Keratinocyte (primary cell): Measurements from ENCODE around the gene DCN. TPM values are rescaled to one million over a fixed set of nuclear protein-coding genes. Genes with fewer than 3 reads are reported as not detected.

Experiments
- DNase-seq: peaks from one replicate; pipeline ENCODE4 v3.0.0-alpha.2; 2011; ENCODE audit warnings: low read depth, missing footprints, low spot score
- FAIRE-seq: peaks from 2 replicates; lab custom pipeline; 2011; peaks lifted over from hg19 to GRCh38; lab: Jason Lieb, UNC
- H2AFZ ChIP-seq: 2 replicates; pipeline ENCODE4 v1.6.0; 2012; ENCODE audit warnings: low read length, control low read depth, inconsistent platforms; ENCODE audit not compliant: control insufficient read depth
- H3K27ac ChIP-seq: 2 replicates; pipeline ENCODE4 v1.5.1; 2011; ENCODE audit warnings: low read length; ENCODE audit not compliant: control insufficient read depth, insufficient read depth
- H3K27me3 ChIP-seq: 3 replicates; pipeline ENCODE4 v1.6.0; 2011; ENCODE audit warnings: low read length; ENCODE audit not compliant: control insufficient read depth, insufficient read depth; ENCODE audit errors: extremely low read depth
- H3K36me3 ChIP-seq, 2 experiments: 2 replicates in 1 of 2; 3 replicates in 1 of 2; pipeline ENCODE4 v1.5.1; 2011; ENCODE audit warnings: low read length in 2 of 2, mild to moderate bottlenecking in 1 of 2; ENCODE audit not compliant: control insufficient read depth in 2 of 2, insufficient read depth in 2 of 2; ENCODE audit errors: extremely low read depth in 1 of 2
- H3K4me1 ChIP-seq: 3 replicates; pipeline ENCODE4 v1.5.1; 2011; ENCODE audit warnings: low read length; ENCODE audit not compliant: control insufficient read depth, insufficient read depth; ENCODE audit errors: extremely low read depth
- H3K4me2 ChIP-seq: 3 replicates; pipeline ENCODE4 v1.6.0; 2011; ENCODE audit warnings: low read depth, low read length; ENCODE audit not compliant: control insufficient read depth, insufficient read depth; ENCODE audit errors: extremely low read depth
- H3K4me3 ChIP-seq, 3 experiments: fragments of 200-600 bp in 1 of 3; sonication (generic) in 1 of 3; 2 replicates in 2 of 3; 3 replicates in 1 of 3; pipeline ENCODE4 v1.5.1; 2011 to 2016; ENCODE audit warnings: low read length in 3 of 3, mild to moderate bottlenecking in 3 of 3, control low read depth in 2 of 3, inconsistent platforms in 1 of 3, low read depth in 1 of 3, mixed read lengths in 1 of 3, mixed run types in 1 of 3, moderate library complexity in 1 of 3; ENCODE audit not compliant: control insufficient read depth in 2 of 3, insufficient read depth in 2 of 3; ENCODE audit errors: extremely low read depth in 1 of 3
- H3K79me2 ChIP-seq: 2 replicates; pipeline ENCODE4 v1.6.0; 2012; ENCODE audit warnings: low read length; ENCODE audit not compliant: control insufficient read depth, insufficient read depth
- H3K9ac ChIP-seq: 3 replicates; pipeline ENCODE4 v1.6.0; 2011; ENCODE audit warnings: low read length; ENCODE audit not compliant: control insufficient read depth, insufficient read depth; ENCODE audit errors: extremely low read depth
- H3K9me1 ChIP-seq: 3 replicates; pipeline ENCODE4 v1.6.0; 2011; ENCODE audit warnings: low read length; ENCODE audit not compliant: control insufficient read depth, insufficient read depth; ENCODE audit errors: extremely low read depth
- H3K9me3 ChIP-seq: 2 replicates; pipeline ENCODE4 v1.5.1; 2012; ENCODE audit warnings: low read depth, low read length; ENCODE audit not compliant: control insufficient read depth
- H4K20me1 ChIP-seq: 3 replicates; pipeline ENCODE4 v1.6.0; 2011; ENCODE audit warnings: low read length; ENCODE audit not compliant: control insufficient read depth, insufficient read depth; ENCODE audit errors: extremely low read depth
- CTCF ChIP-seq, 3 experiments: IDR thresholded peaks in 1 of 3; conservative IDR thresholded peaks in 1 of 3; optimal IDR thresholded peaks in 1 of 3; 2 replicates in 2 of 3; 3 replicates in 1 of 3; pipeline versions ENCODE3 to v1.5.1; 2011; ENCODE audit warnings: low read length in 3 of 3, mild to moderate bottlenecking in 3 of 3, moderate library complexity in 2 of 3, control low read depth in 1 of 3, inconsistent platforms in 1 of 3; ENCODE audit not compliant: insufficient read depth in 2 of 3; ENCODE audit errors: extremely low read depth in 1 of 3
- EZH2 ChIP-seq: IDR thresholded peaks from one replicate; pipeline ENCODE4 v1.6.1; 2012; ENCODE audit warnings: inconsistent platforms, mild to moderate bottlenecking, low read length, moderate library complexity
- dilution Hi-C: fragments of 300-500 bp; cut with MboI; formaldehyde crosslinking; loops from one replicate; pipeline ENCODE4 v1.7.0; 2020; ENCODE audit warnings: low sequenced_read_pairs; ENCODE audit not compliant: extremely low pct_ligation_motif_present
- polyA plus RNA-seq, 5 experiments: library from polyadenylated mRNA; depleted of rRNA in 3 of 5; stranded (reverse) in 3 of 5; stranded (forward) in 1 of 5; unstranded in 1 of 5; fragments of >200 nt; gene quantifications; 1 replicate in 1 of 5; 2 replicates in 3 of 5; 3 replicates in 1 of 5; pipeline versions ENCODE4 v1.2.1 to v1.2.3, GENCODE V29; 2011 to 2012; ENCODE audit warnings: missing spikeins in 2 of 5, low read depth in 1 of 5, low replicate concordance in 1 of 5

DCN gene
- polyA plus RNA-seq, 1 donor (not counting 4 experiments of a cell fraction or from before 2014, with no cell fraction given), result 2.5 TPM

GRCh38 chr12:91099341-91099740 lies 83.3 kb downstream of the DCN start:
- Histone ChIP-seq H3K36me3 (no peaks in the 10 kb centered on the region), H3K79me2 (no peaks in the 10 kb centered on the region), H3K9ac (no peak overlapping the region), H3K9me3 (no peaks in the 10 kb centered on the region), H3K9me1 (no peaks in the 10 kb centered on the region), H2AFZ (no peak overlapping the region), H3K4me1 (peaks cover 6% of the 10 kb centered on the region), H3K27me3 (no peaks in the 10 kb centered on the region), H3K4me2 (no peak overlapping the region), H3K4me3 (no peak overlapping the region), H4K20me1 (no peaks in the 10 kb centered on the region), H3K27ac (no peak overlapping the region)
- FAIRE-seq (no peak), DNase-seq (no peak)
- dilution Hi-C loops, result no loop called here
- TF ChIP-seq CTCF (optimal IDR thresholded peaks at IDR 0.05 in 1 of 3, IDR thresholded peaks at IDR 0.05 in 1 of 3, conservative IDR thresholded peaks at IDR 0.05 in 1 of 3; ENCODE audit: extremely low read depth in 1 of 3, insufficient read depth in 2 of 3, low read length in 3 of 3) (no peak), EZH2 (no peak)

- H3K9me1 ChIP-seq, result no peaks in the 10 kb centered on the region
- dilution Hi-C loops, result no loop called here
- H3K9me3 ChIP-seq, result no peaks in the 10 kb centered on the region
- DNase-seq, result no peak
- no peaks in the 10 kb centered on the region for H3K27me3 ChIP-seq
- no peaks in the 10 kb centered on the region for H4K20me1 ChIP-seq
- no peak overlapping the region for H3K4me2 ChIP-seq
- no peak for TF ChIP-seq EZH2
- H3K4me3 ChIP-seq, result no peak overlapping the region
- peak; percentile 71 for FAIRE-seq
- no peak overlapping the region for H2AFZ ChIP-seq
- H3K36me3 ChIP-seq, result no peaks in the 10 kb centered on the region
- H3K79me2 ChIP-seq, result no peaks in the 10 kb centered on the region
- H3K27ac ChIP-seq, result no peak overlapping the region
- peaks cover 6% of the 10 kb centered on the region for H3K4me1 ChIP-seq
- no peak overlapping the region for H3K9ac ChIP-seq
These were observed 83.7 kb downstream of the DCN start for GRCh38 chr12:91098941-91099340.

GRCh38 chr12:91098461-91098860 lies 84.2 kb downstream of the DCN start:
- H4K20me1 ChIP-seq, result no peaks in the 10 kb centered on the region
- no peaks in the 10 kb centered on the region for H3K36me3 ChIP-seq
- H2AFZ ChIP-seq, result no peak overlapping the region
- FAIRE-seq, result no peak
- no peak overlapping the region for H3K27ac ChIP-seq
- peaks cover 6% of the 10 kb centered on the region for H3K4me1 ChIP-seq
- no peaks in the 10 kb centered on the region for H3K9me1 ChIP-seq
- H3K9ac ChIP-seq, result no peak overlapping the region
- H3K27me3 ChIP-seq, result no peaks in the 10 kb centered on the region
- dilution Hi-C loops, result no loop called here
- H3K4me3 ChIP-seq, result no peak overlapping the region
- no peaks in the 10 kb centered on the region for H3K79me2 ChIP-seq
- no peak for DNase-seq
- no peak overlapping the region for H3K4me2 ChIP-seq
- TF ChIP-seq CTCF (optimal IDR thresholded peaks at IDR 0.05 in 1 of 3, IDR thresholded peaks at IDR 0.05 in 1 of 3, conservative IDR thresholded peaks at IDR 0.05 in 1 of 3; ENCODE audit: extremely low read depth in 1 of 3, insufficient read depth in 2 of 3, low read length in 3 of 3) (no peak), EZH2 (no peak)
- no peaks in the 10 kb centered on the region for H3K9me3 ChIP-seq
